Adrenal gland (tissue), 5 donors: ENCODE results near the gene PSMA7.

Experiments used
- CTCF ChIP-seq, 6 experiments: fragments of 450-650 bp in 4 of 6; fragments of 200-600 bp in 2 of 6; sonication (generic) in 1 of 6; IDR thresholded peaks; 1 replicate in 5 of 6; 2 replicates in 1 of 6; pipeline versions ENCODE4 v1.5.1 to v1.8.0; 2016 to 2021; ENCODE audit warnings: antibody characterized with exemption in 6 of 6, mild to moderate bottlenecking in 2 of 6, moderate library complexity in 1 of 6
- POLR2A ChIP-seq, 2 donors: fragments of 450-650 bp; IDR thresholded peaks; one replicate each; pipeline ENCODE4 v1.6.1; 2017; ENCODE audit warnings: antibody characterized with exemption in 2 of 2, mild to moderate bottlenecking in 2 of 2, moderate library complexity in 1 of 2
- donor health status: DM: no; HTN: no; CAD: no.

GRCh38 chr20:62122654-62123449, 20.3 kb downstream of the PSMA7 start:
- TF ChIP-seq CTCF (IDR thresholded peaks at IDR 0.05) (no peak), POLR2A (IDR thresholded peaks at IDR 0.05) (peak in 1 of 2 donors; percentile 43)
